HPDE6-E6E7 (cell line): ENCODE measurements around the gene ZNF823.
"Not testable (repeated sequence)": the region's sequence is repeated elsewhere in the genome, so short reads cannot be mapped to it uniquely, and the experiment has no call there.

Source experiments
- DNase-seq: peaks from one replicate; pipeline ENCODE4 v3.0.0; 2011; ENCODE audit warnings: missing footprints; ENCODE audit errors: extremely low spot score

Gene ZNF823

DNA sequence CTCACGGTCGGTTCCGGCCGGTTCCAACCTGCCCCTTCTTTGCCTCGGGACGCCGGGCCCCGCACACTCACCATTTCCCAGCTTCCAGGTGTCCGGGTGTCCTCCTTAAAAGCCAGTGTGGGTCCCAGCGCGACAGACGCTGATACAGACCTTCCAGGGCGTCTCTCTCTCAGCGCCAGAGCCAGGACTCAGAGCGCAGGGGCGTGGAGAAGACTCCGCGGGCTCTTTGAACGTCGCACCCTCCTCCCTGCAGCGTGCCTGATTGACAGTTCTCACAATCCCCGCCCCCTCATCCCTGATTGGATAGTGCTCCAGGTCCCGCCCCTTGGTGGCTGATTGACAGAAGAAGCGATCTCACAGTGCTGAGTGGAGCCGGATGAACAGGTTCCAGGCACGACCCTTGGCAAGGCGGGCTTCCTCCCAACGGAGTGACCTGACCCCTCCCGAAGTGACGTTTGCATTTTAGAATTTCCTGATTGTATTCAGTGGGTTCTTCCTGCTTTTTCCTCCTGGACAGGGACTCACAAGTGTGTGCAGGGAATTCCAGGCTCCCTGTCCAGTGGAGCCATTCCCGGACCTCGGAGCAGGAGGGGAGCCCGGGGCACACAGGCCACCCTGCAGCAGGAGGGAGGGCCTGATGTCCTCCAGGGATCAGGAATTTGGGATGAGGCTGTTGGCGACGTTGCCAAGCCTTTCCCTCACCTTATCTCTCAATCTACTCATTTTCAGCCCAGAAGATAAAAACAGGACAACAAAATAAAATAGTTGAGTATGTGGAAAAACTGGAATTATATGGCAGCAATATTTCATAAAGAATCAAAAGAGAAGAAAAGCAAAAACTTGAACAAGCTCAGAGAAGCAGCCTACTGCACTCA lies at the start of gene ZNF823:
ZNF823 (minus strand) TSS at position 201 of the 875 bp plus-strand sequence; CDS start at position 74, 127 bp downstream.
- DNase-seq = peak; percentile 82

DNA sequence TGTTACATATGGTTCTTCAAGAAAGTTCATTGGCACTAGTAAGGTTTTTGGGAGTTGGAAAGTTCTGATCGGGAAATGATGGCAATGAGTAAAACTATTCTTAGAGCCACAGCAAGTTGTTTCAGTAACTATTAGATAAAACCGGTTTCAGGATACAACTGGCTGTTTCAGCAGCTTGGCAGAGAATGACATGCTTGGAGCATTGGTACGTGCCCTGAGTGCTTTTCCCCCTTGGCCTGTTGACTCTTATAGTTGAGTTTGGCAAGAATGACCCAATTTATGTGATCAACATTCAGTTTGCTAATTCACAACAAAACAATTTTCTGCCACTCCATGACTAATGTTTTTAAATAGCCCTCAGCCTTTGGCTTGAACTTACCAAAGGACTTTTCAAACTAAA lies 48.8 kb upstream of the ZNF823 start:
- no peak for DNase-seq

DNA sequence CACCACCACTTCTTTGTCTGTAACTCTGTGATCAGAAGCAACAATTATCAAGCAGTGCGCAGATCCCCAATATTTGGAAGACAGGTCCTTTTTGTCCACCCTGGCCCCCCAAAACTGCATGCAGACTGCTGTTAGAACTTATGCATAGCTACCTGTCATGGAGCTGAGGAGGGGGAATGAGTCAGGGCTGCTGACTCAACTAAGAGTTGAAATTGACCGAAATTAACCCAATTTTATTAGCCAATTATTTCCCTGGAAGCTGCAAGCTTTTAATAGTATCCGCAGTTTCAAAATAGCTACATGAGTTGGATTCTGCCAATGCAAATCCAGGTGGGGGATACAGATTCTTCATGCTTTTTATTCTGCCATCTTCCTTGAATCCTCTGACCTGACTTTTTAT lies 45.6 kb upstream of the ZNF823 start:
- DNase-seq = no peak

DNA sequence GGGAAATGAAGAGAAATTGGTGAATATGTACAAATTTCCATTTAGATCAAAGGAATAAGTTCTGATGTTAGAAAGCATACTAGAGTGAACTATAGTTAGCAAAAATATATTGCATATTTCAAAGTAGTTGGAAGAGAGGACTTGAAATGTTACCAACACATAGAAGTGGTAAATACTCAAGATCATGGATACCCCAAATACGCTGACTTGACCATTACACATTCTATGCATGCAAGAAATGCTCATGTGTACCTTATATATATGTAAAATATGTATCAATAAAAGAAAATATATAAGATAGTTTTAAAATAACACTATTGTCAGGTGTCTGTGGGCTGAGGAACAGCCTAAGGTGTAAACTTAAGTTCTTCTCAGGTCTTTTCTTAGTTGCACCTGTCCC lies 45.0 kb upstream of the ZNF823 start:
- DNase-seq = no peak

DNA sequence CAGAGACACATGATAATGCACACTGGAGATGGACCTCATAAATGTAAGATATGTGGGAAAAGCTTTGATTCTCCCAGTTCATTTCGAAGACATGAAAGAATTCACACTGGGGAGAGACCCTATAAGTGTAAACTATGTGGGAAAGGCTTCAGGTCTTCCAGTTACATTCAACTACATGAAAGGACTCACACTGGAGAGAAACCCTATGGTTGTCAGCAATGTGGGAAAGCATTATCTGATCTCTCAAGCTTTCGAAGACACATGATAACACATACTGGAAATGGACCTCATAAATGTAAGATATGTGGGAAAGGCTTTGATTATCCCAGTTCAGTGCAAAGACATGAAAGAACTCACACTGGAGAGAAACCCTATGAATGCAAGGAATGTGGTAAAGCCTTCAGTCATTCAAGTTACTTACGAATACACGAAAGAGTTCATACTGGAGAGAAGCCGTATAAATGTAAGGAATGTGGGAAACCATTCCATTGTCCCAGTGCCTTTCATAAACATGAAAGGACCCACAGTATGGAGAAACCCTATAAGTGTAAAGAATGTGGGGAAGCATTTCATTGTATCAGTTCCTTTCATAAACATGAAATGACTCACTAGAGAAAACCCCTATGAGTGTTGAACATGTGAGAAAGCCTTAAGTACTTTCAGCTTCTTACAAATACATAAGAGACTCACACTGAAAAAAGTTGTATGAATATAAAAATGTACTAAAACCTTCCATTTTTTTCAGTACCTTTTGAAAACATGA lies 42.7 kb upstream of the ZNF823 start:
- DNase-seq = no peak

DNA sequence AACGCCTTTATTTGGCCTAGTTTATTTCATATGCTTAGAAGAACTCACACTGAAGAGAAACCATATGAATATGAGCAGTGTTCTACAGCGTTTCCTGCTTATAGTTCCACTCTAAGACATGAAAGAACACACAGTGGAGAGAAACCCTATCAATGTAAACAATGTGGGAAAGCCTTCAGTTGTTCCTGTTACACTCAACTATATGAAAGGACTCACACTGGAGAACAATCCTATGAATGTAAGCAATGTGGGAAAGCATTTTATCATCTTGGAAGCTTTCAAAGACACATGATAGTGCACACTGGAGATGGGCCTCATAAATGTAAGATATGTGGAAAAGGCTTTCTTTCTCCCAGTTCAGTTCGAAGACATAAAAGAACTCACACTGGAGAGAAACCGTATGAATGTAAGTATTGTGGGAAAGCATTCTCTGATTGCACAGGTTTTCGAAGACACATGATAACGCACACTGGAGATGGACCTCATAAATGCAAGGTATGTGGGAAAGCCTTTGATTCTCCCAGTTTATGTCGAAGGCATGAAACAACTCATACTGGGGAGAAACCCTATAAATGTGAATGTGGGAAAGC lies 41.8 kb upstream of the ZNF823 start:
- DNase-seq = no peak

DNA sequence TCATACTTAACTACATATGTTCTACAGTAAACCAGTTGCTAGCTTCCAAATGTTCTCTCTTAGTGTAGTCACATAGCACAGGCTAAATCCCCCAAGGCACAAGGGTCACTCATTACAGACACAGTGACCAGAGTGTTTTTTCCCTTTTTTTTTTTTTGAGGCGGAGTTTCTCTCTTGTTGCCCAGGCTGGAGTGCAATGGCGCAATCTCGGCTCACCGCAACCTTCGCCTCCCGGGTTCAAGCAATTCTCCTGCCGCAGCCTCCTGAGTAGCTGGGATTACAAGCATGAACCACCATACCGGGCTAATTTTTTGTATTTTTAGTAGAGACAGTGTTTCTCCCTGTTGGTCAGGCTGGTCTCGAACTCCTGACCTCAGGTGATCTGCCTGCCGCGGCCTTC lies 37.9 kb upstream of the ZNF823 start:
- not testable (repeated sequence) for DNase-seq

DNA sequence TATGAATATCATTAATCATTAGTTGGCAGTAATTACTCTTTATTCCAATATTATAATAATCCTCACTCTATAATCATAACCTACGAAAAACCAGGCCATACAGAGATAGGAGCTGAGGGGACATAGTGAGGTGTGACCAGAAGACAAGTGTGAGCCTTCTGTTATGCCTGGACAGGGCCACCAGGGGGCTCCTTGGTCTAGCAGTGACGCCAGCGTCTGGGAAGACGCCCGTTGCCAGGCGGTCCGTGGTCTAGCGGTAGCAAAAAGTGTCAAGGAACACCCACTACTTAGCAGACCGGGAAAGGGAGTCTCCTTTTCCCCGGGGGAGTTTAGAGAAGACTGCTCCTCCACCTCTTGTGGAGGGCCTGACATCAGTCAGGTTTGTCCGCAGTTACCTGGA lies 32.8 kb upstream of the ZNF823 start:
- not testable (repeated sequence) for DNase-seq

DNA sequence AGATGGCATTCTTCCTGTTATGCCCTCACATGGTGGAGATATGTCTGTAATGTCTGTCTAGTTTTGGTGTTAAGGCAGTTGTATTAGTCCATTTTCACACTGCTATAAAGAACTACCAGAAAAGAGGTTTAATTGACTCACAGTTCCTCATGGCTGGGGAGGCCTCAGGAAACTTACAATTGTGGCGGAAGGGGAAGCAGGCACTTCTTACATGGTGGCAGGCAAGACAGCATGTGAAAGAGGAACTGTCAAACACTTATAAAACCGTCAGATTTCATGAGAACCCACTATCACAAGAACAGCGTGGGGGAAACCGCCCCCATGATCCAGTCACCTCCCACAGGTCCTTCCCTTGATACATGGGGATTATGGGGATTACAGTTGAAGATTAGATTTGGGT lies 31.2 kb upstream of the ZNF823 start:
- no peak for DNase-seq

DNA sequence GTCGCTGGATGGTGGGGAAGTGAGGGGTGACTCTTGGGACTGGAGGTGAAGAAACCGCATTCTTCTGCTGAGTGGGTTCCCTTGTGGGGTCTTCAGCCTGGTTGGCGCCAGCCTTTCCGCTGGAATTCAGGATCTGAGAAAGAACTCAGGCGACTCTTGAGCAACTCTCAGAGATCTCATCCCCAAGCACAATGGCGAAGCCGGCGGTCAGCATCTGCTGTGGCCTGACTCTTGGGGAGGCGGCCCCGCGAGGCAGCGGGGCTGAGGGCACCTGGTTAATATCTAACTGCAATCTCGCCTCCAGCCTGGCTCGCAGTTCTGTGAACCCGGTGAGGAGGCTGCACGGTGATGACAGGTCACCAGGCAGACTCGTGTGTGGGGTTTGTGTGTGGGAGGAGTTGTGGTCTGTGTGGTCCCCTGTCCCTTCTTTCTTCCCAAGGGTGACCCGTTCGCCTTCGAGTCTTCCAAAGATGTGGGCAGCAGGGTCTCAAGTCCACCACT lies 28.9 kb upstream of the ZNF823 start:
- peak; percentile 12 for DNase-seq

DNA sequence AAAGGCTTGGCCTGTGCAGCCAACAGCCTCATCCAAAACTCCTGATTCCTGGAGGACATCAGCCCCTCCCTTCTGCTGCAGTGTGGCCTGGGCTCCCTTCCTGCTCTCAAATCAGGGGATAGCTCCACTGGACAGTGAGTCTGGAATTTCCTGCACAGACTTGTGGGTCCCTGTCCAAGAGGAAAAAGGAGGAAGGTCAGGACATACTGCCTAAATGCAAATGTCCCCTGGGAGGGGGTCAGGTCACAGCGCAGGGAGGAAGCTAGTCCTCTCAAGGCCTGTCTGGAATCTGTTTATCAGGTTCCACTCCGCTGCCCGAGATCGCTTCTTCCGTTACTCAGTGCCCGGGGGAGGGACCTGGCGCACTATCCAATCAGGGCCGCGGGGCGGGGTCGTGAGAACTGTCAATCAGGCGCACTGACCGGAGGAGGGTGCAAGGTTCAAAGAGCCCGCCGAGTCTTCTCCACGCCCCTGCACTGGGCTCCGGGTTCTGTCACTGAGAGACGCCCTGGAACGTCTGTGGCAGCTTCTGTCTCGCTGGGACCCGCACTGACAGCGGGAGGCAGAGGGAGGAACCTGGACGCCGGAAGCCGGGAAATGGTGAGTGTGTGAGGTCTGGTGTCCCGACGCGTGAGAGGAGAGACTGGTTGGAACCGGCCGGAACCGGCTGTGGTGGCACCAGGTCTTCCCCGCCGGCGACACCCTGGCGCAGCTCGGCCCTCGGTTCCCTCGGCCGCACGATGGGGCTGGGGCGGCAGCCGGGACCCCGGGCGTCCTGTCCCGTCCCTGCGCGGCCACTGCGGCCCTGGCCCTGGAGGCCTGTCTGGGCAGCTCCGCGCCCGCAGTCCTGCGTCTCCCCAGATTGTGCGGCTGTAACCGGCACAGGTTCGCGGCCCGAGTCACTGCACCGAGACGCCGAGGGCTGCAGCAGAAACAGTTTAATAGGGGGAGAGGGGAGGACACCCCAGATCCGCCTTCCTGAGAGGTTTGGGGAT lies 28.1 kb upstream of the ZNF823 start, which contains the start of gene ZNF441:
ZNF441 (plus strand) TSS at position 404 of the 995 bp plus-strand sequence; CDS start at position 598, 194 bp downstream.
- peak; percentile 85 for DNase-seq

DNA sequence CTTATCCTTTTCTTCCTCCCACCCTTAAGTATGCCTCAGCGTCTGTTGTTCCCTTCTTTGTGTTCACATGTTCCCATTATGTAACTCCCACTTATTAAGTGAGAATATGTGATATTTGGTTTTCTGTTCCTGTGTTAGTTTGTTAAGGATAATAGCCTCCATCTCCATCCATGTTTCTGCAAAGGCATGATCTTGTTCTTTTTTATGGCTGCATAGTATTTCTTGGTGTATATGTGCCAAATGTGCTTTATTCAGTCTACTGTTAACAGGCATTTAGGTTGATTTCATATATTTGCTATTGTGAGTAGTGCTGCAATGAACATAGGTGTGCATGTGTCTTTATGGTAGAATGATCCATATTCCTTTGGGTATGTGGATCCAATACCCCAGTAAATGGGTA lies 24.9 kb upstream of the ZNF823 start:
- no peak for DNase-seq

DNA sequence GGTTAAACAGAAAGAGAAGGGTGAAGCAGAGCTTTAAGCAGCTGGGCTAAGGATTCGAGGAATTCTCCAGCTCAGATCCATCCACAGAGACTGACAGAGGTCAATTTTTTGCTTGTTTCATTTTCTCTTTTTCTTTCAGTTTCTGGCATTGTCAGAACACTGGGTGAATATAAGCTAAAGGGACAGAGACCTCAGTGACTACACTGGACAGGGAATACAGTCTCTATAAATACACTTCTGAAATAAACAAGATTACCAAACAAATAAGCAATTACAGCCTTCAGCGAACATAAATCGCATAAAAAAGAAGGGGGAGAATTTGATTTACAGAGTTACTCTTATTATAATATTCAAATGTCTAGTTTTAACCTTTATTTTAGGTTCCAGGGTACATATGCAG lies 24.4 kb upstream of the ZNF823 start:
- DNase-seq = no peak

DNA sequence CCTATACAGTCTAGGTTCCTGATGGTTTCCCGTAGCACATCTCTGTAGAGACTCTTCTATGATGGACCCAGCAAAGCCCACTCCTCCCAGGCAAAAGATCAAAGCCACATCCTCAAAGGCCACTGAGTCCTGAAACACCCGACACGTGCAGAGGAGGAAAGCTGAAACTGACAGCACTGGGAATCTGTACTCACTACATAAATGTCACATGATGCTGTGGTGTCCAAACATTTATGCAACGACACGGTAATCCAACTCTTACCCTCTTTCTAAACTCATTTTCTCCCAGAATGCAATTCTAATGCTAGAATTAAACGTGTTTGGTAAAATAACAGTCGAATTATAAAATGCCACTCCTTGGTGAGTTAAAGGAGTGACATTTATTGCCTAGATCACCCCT lies 21.1 kb upstream of the ZNF823 start:
- no peak for DNase-seq

DNA sequence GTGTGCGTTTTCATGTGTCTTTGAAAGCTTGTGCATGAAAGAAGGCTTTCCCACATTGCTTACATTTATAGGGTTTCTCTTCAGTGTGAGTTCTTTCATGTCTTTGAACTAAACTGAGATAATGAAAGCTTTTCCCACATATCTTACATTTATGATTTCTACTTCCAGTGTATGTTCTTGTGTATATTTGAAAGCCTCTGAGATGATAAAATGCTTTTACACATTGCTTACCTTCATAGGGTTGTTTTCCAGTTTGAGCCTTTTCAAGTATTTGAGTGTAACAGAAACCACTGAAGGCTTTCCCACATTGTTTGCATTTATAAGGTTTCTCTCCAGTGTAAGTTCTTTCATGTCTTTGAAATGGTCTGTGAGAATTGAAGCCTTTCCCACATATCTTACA lies 18.2 kb upstream of the ZNF823 start:
- DNase-seq = no peak

DNA sequence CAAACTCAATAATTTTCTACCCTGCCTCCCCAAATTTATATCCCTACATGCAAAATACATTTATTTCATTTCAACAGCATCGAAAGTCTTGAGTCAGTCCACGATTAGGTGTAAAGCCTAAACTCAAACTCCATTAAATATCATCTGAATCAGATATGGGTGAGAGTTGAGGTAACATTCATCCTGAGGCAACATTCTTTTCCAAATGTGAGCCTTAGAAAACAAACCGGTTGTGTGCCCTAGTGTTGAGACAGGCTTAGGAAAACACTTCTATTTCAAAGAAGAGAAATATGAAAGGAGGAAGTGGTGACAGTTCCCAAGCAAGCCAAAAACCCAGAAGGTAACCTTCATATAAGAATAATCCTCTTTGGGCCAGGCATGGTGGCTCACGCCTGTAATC lies 15.9 kb upstream of the ZNF823 start:
- DNase-seq = no peak

DNA sequence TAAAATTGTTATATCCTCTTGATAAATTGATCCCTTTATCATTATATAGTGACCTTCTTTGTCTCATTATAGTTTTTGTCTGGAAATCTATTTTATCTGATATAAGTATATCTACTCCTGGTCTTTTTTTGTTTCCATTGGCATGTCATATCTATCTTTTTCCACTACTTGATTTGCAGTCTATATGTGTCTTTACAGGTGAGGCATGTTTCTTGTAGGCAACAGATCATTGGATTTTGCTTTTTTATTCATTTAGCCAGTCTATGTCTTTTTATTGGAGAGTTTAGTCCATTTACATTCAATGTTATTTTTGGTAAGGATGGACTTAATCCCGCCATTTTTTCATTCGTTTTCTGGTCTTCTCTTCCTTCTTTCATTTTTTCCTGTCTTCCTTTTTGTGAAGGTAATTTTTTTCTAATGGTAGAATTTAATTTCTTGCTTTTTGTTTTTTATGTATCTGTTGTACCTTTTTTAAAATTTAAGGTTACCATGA lies 13.5 kb upstream of the ZNF823 start:
- no peak for DNase-seq

DNA sequence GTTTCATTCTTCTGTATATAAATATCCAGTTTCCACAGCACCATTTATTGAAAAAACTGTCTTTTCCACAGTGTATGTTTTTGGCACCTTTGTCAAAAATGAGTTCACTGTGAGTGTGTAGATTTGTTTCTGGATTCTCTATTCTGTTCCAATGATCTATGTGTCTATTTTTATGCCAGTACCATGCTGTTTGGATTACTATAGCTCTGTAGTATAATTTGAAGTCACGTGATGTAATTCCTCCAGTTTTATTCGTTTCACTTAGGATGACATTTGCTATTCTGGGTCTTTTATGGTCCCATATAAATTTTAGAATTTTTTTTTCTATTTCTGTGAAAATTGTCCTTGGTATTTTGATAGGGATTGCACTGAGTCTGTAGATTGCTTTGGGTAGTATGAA lies 11.0 kb upstream of the ZNF823 start:
- DNase-seq = no peak

DNA sequence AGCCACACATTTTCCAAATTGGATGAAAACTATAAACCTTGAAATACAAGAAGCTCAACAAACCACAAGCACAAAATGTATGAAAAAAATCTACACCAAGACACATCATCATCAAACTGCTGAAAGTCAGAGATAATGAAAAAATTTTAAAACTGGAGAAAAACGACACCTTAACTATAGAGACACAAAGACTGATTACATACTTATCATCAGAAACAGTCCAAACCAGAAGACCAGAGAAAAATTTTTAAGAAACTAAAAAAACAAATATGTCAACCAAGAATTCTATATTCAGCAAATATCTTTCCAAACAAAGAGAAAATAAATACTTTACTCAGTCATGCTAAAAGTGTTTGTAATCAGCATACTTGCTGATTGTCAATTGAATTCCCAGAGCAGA lies 8.5 kb upstream of the ZNF823 start:
- DNase-seq = no peak

DNA sequence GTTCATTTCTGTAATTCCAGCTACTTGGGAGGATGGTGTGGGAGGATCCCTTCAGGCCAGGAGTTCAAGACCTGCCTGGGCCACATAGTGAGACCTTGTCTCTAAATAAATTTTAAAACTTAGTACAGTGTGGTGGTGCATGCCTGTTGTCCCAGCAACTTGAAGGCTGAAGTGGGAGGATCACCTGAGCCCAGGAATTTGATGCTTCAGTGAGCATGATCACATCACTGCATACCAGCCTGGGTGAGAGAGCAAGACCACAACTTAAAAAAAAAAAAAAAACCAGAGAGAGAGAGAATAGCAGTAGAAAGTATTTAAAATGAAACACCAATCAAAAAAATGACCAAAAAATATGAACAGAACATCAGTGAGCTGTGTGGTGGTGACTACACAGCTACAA lies 7.1 kb upstream of the ZNF823 start:
- no peak for DNase-seq
